Measurements from ENCODE around the gene ASTN2.

The ASTN2 gene

DNA sequence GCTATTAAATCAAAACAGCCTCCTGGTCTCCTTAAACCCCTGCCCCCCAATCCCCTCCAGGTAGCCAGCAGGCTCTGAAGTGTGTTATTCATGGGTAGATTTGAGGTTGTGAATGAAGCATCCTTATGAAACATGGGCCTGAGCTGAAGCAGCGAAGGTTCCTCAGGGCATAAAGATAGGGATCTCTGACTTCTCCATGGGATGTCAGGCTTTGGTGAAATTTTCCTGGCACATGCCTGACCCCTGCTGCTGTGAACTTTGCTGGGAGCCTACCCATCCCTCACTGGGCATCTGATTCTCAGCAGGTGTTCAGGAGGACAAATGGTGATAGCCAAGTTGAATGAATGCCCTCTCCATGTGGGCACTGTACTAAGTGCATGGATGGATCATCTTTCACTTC, 250.3 kb downstream of the ASTN2 start:
- no peak for DNase-seq (ENCODE audit: low spot score)

DNA sequence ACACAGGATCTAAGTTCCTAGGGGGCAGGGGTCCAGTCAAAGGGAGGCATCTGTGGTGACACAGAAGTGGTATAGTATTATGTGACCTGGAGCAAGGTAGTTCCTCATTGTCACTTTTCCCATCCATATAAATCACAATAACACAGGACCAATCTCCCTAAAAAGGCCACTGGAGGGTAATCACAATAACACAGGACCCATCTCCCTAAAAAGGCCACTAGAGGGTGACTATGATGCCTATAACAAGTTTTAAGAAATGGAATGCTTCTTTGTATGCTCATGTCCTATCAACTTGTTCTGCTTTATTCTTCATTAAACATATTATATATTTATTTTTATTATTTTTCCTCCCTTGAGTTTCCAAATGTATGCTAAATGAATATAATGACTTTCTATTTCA, 254.6 kb downstream of the ASTN2 start:
- peak; percentile 32 for DNase-seq (ENCODE audit: low spot score)

DNA sequence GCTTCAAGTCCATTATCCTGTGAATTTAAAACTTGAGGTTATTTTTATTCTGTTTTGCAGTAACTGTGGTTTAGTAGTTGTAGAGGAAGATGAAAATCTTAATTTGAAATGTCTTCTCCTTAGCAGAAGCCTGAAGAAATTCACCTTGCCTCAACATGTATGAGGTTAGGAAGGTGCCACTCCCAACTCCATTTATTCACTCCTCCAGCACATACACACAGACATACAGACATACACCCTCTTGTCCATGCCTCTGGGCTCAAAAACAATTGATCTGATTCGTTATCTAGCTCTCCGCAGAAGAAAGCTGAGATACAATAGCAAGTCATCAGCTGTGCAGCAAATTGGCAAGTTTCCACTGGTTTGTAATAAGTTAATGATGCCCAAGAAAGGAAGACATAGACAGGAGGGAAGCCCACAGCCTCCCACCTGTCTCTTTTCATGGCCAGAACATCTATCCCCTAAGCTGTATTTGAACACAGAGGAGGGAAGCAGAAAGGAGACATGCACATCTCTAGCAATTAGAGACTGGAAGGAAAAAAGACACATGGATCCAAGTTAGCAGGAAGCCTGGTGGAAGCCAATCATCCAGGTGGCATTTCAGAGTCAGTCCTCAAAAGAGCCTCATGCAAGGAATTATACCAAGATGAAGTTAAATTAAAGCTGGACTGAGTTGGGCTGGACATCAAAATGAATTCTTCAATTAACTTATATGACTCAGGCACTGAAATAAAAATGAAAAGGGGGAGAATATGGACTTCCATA, 257.9 kb downstream of the ASTN2 start:
- DNase-seq (ENCODE audit: low spot score) = no peak

- no peak for DNase-seq (ENCODE audit: low spot score)
Measured at GRCh38 chr9:117156144-117156688, 258.6 kb downstream of the ASTN2 start.

DNA sequence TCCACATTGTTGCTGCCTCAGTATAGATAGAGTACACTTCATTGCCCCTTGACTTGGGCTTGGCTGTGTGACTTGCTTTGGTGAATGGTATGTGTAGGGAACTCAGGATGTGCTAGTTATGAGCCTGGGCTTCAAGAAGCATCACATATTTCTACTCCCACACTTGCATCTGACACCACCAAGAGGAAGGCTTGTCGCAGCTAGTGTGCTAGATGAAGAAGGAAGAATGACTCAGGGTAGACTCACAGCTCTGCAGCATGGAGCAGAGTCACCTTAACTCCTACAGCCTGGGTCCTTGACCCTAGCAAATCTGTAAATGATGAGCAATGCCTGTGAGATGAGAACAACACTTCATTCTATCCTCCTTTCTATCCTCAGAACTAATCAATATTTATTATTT, 261.8 kb downstream of the ASTN2 start:
- no peak for DNase-seq (ENCODE audit: low spot score)

DNA sequence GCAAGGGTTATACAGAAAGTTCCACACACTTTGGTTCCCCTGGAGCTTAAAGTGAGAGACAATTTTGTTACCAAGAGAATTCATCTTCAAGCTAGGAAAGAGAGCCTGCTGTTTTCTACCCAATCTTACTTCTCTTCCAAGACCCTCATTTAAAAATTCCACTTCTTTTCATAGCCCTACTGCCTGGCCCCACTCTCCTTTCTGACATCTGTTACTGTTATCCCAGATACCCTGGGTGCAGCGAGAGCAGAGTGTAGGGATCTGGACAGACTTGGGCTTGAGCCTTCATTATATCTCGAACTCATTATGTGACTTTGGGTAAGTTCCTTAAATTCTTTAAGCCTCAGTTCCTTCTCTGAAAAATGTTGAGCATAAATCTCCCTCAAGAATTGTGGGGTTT, 263.1 kb downstream of the ASTN2 start:
- DNase-seq (ENCODE audit: low spot score) = peak; percentile 47

DNA sequence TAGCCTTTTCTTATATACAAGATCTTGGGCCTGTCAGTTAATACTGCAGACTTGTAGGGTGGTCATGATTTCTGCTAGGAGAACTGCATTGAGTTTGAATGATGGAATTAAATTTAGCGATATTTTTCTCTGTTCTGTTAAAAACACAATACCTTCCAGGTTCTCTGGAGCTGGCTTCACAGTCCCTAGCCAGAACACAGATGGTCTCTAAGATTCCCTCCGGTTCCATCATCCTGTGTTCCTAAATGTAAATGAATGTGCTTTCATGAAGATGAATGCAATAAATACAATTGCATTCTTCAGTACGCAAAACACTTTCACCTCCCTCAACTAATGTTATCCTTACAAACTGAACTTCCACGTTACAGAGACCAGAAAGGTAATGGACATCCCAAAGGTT, 264.9 kb downstream of the ASTN2 start:
- DNase-seq (ENCODE audit: low spot score) = no peak

DNA sequence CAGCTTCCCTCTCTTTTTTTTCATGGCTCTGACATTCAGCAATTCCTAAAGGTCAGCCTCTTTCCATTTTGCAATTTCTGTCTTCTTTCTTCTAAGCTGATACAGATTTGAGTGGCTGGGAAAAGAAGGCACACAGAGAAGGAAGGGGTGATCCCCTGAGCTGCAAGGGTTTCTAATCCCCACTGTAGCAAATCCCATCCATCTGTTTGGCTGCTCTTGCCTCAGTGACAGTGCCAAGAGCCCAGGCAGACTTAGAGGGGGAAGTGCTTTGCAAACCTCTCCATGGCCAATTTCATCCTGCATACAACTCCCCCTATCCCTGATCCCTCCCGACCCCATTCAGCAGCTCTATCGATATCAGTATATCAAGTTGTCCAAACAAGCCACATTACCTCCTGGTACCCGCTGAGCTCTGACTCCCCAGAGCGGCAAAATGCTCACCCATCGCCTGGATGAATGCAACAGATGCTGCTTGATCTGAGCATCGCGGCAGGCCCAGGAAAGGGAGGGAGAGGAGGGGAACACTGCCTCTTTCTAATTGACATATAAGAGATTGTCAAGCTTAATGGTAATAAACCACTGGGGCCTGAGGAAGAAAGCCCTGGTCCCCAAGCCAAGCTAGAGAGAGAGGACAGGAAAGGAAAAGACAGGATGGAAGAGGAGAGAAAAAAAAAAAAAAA, 268.9 kb downstream of the ASTN2 start:
- DNase-seq (ENCODE audit: low spot score) = peak; percentile 74

DNA sequence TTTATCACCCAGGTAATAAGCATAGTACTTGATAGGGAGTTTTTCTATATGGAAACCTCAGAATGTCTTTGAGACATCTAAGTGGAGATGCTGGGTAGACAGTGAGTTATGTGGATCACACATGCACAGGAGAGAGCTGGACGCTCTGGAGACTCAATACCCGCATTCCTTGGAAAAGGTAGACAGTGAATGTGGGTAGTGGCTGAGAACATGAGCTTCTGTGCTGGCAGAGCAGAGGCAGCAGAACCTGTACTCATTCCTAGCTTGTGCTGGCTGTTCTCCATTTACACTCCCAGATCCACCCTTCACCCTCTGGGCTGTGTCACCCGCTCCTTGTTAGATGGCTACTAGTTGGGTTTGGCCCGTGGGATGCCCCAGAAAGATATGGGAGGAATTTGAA, 269.8 kb downstream of the ASTN2 start:
- DNase-seq (ENCODE audit: low spot score) = no peak

DNA sequence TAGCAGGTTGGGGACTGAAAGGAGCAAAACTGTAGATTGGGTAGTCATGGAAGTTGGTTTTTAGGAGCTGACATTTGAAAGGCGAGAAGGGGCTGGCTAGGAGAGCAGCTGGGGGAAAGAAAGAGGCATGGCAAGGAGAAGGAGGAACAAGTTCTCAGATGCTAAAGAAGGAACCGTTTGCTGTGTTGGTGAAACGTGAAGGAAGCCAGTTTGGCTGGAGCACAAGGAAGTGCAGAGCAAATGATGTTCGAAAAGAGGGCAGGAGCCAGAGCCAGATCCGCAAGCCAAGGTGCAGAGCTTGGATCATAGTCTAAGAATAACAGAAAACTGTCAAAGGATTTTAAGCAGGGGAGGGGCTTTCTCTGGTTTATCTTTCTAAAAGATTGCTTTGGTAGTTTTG, 276.6 kb downstream of the ASTN2 start:
- no peak for DNase-seq (ENCODE audit: low spot score)

GRCh38 chr9:117136461-117136860, 278.4 kb downstream of the ASTN2 start:
- DNase-seq (ENCODE audit: low spot score) = no peak

GRCh38 chr9:117135501-117136098, 279.3 kb downstream of the ASTN2 start:
- DNase-seq (ENCODE audit: low spot score) = no peak

DNA sequence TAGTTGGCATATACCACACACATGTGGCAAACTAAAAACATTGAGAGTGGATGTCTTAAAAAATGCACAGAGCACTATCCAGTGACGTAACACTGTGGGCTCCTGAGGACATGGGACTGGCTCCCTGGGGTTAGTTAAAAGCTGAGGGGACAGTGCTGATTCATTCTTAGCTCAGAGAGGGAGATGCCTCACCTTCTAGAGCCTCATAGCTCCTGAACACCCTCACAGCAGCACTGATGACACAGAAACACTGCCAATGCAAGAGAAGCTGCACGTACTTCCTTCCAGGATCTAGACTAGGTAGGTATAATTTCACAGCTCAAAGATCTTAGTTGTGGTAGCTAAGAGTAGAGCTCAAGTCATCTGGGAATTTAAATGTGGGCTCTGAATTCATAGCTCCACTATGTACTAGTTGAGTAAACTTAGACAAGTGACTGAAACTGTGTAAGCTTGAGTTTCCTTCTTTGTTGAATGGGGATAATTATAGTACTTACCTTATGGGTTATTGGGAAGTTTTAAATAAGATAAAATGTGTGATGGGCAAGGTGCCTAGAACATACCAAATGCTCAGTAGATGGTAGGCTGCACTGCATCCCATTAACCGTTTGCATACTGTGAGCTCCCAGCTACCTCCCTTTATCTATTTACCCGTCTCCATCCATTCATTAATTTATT, 279.9 kb downstream of the ASTN2 start:
- DNase-seq (ENCODE audit: low spot score) = no peak

- no peak for DNase-seq (ENCODE audit: low spot score)
Measured at GRCh38 chr9:117126871-117127270, 288.0 kb downstream of the ASTN2 start.

DNA sequence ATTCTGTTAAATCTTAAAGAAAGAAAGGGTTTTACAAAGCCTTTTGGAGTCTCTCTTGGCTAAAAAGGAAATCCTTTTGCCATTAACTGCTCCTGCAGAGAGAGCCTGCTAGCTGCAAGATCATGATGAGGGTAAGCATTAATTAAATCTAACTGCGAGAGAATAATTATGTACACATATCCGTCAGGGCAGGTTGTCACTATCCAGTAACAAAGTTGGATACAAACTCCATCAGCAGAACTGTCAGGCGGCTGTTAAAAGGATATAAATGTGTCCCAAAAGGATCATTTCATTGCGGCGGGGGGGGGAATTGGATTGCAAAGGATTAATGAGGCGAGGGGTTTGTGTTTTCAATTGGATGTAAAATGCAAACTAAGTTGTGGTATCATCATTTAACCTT, 289.3 kb downstream of the ASTN2 start:
- no peak for DNase-seq (ENCODE audit: low spot score)

GRCh38 chr9:117123729-117124128, 291.1 kb downstream of the ASTN2 start:
- DNase-seq (ENCODE audit: low spot score) = no peak

DNA sequence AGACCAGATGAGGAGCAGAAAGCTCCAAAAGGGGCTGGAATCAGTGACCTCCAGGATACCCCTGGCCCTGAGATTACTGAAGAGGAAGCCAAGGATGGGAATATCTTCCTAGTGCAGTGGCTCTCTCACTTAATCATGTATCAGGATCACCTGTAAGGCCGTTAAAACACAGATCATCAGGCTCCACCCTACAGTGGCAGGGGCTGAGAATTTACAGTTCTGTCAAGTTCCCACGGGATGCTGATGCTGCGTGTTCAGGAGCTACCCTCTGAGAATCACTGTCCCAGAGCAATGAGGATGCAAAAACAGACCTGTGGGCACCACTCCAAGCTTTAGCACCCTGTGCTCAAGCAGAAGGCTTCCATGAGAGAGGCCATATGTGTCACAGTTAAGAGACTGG, 291.9 kb downstream of the ASTN2 start:
- no peak for DNase-seq (ENCODE audit: low spot score)

DNA sequence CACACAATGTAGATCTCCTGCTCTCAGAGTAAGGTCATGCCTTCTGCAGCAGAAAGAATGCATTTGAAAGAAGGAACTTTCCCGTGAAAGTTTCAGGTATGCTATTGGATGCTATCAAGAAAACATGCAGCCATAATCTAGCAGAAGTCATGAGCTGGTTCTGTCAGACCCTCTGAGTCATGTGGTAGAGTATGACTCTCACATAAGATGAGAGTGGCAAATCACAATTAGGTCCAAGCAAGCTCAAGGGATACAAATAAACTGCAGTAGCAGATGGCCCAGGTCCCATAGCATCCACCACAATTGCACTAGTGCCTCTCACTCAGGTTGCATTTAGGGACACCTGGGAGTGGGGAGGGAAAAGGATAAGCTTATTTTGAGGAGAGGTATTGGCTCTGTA, 292.8 kb downstream of the ASTN2 start:
- DNase-seq (ENCODE audit: low spot score) = no peak

- DNase-seq (ENCODE audit: low spot score) = no peak
Measured at GRCh38 chr9:117121316-117121715, 293.5 kb downstream of the ASTN2 start.

DNA sequence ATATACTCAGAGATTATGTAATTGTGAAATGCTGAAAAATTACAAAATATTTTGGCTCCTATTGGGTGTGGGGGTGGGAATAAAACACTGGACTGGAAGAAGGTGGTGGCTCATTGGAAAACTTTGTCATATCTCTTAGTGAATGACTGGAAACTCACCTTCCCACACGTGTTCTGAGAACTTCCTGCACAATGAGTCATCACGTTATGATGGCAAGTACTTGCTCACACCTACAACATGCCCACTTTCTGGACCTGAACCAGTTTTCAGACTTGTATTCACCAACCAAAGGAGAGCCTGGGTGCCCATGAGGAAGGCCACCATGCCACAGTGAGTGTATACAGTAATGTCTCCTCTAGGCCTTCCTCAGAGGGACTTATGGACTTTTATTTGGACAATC, 294.8 kb downstream of the ASTN2 start:
- DNase-seq (ENCODE audit: low spot score) = no peak

GRCh38 chr9:117116084-117116483, 298.8 kb downstream of the ASTN2 start:
- no peak for DNase-seq (ENCODE audit: low spot score)

- no peak for DNase-seq (ENCODE audit: low spot score)
Measured at GRCh38 chr9:117114768-117115167, 300.1 kb downstream of the ASTN2 start.

All from D341Med (cell line).